Measurements from ENCODE around the gene MC1R.
"Not testable (repeated sequence)": the region's sequence is repeated elsewhere in the genome, so short reads cannot be mapped to it uniquely, and the experiment has no call there.

The MC1R gene

GRCh38 chr16:89934019-89934418 lies 15.4 kb downstream of the MC1R start:
- not testable (repeated sequence) for DNase-seq

- DNase-seq = no peak
Observed at GRCh38 chr16:89934611-89935553, 16.2 kb downstream of the MC1R start.

- DNase-seq = not testable (repeated sequence)
Observed at GRCh38 chr16:89935620-89936019, 17.0 kb downstream of the MC1R start.

- no peak for DNase-seq
Observed at GRCh38 chr16:89936034-89936433, 17.4 kb downstream of the MC1R start.

GRCh38 chr16:89936508-89936907 lies 17.8 kb downstream of the MC1R start:
- no peak for DNase-seq

GRCh38 chr16:89936981-89937380 lies 18.3 kb downstream of the MC1R start:
- DNase-seq = no peak

GRCh38 chr16:89938175-89938885 lies 19.7 kb downstream of the MC1R start:
- no peak for DNase-seq

- no peak for DNase-seq
Observed at GRCh38 chr16:89944773-89945172, 26.1 kb downstream of the MC1R start.

- DNase-seq = no peak
Observed at GRCh38 chr16:89945654-89946053, 27.0 kb downstream of the MC1R start.

GRCh38 chr16:89946515-89946914 lies 27.9 kb downstream of the MC1R start:
- no peak for DNase-seq

- peak in 2 of 51 donors; percentile 8 to 15 for DNase-seq
Observed at GRCh38 chr16:89949121-89949742, 30.6 kb downstream of the MC1R start.

GRCh38 chr16:89949756-89950155 lies 31.1 kb downstream of the MC1R start:
- DNase-seq = peak in 9 of 51 donors; percentile 7 to 54 (median 18)

GRCh38 chr16:89951509-89951908 lies 32.8 kb downstream of the MC1R start:
- no peak for DNase-seq

GRCh38 chr16:89952049-89952448 lies 33.4 kb downstream of the MC1R start:
- DNase-seq = no peak

- no peak for DNase-seq
Observed at GRCh38 chr16:89952551-89952950, 33.9 kb downstream of the MC1R start.

GRCh38 chr16:89953671-89954406 lies 35.2 kb downstream of the MC1R start:
- DNase-seq = no peak

- DNase-seq = no peak
Observed at GRCh38 chr16:89954462-89954861, 35.8 kb downstream of the MC1R start.

- no peak for DNase-seq
Observed at GRCh38 chr16:89955001-89955685, 36.5 kb downstream of the MC1R start.

- no peak for DNase-seq
Observed at GRCh38 chr16:89956505-89957215, 38.0 kb downstream of the MC1R start.

GRCh38 chr16:89957216-89957785 lies 38.6 kb downstream of the MC1R start:
- no peak for DNase-seq

All from hypothalamus (tissue), 51 donors.